Measurements from ENCODE around the gene ARMH1.

The ARMH1 gene

DNA sequence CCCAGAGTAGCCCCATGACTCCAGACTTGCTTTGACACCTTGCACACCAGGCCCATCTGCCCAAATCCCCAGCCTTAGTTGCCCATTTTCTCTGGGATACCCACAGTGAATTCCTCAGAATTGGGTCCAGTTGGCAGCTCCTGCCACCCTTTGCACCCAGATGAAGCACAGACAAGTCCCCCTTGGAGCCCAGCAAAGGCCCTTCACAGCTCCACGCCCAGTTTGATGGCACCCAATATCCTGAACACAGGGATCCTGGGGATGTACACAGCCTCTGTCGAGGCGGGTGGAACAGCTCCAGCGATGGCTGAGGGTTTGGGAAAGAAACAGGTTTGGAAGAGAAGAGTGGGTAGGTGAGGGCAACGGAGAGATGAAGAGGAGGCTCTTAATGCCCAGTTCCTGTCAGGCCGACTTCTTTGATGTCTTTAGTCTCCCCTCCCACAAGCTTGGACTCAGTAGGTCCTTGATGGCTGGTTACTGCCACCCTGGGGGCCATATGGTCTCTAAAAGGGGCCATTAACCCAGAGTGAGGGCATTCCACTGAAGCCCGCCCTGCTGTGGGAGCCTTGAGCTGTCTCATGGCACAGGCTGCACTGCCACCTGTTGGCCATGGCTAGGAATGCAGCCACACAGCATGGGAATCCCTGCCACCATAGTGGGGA is 21.9 kb upstream of the ARMH1 start:
- Mint-ChIP-seq H3K27me3 (ENCODE audit: low read depth, poor library complexity) (peaks cover 35% of the 10 kb centered on the region), H3K4me3 (no peak overlapping the region), H3K9me3 (no peaks in the 10 kb centered on the region), H3K36me3 (ENCODE audit: low read depth) (peaks cover 28% of the 10 kb centered on the region), H3K27ac (no peak overlapping the region), H3K4me1 (peaks cover 84% of the 10 kb centered on the region)
- TF ChIP-seq, protein P1, sequence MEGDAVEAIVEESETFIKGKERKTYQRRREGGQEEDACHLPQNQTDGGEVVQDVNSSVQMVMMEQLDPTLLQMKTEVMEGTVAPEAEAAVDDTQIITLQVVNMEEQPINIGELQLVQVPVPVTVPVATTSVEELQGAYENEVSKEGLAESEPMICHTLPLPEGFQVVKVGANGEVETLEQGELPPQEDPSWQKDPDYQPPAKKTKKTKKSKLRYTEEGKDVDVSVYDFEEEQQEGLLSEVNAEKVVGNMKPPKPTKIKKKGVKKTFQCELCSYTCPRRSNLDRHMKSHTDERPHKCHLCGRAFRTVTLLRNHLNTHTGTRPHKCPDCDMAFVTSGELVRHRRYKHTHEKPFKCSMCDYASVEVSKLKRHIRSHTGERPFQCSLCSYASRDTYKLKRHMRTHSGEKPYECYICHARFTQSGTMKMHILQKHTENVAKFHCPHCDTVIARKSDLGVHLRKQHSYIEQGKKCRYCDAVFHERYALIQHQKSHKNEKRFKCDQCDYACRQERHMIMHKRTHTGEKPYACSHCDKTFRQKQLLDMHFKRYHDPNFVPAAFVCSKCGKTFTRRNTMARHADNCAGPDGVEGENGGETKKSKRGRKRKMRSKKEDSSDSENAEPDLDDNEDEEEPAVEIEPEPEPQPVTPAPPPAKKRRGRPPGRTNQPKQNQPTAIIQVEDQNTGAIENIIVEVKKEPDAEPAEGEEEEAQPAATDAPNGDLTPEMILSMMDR (IDR thresholded peaks at IDR 0.05): peak; percentile 94
- peak; percentile 90 for DNase-seq

DNA sequence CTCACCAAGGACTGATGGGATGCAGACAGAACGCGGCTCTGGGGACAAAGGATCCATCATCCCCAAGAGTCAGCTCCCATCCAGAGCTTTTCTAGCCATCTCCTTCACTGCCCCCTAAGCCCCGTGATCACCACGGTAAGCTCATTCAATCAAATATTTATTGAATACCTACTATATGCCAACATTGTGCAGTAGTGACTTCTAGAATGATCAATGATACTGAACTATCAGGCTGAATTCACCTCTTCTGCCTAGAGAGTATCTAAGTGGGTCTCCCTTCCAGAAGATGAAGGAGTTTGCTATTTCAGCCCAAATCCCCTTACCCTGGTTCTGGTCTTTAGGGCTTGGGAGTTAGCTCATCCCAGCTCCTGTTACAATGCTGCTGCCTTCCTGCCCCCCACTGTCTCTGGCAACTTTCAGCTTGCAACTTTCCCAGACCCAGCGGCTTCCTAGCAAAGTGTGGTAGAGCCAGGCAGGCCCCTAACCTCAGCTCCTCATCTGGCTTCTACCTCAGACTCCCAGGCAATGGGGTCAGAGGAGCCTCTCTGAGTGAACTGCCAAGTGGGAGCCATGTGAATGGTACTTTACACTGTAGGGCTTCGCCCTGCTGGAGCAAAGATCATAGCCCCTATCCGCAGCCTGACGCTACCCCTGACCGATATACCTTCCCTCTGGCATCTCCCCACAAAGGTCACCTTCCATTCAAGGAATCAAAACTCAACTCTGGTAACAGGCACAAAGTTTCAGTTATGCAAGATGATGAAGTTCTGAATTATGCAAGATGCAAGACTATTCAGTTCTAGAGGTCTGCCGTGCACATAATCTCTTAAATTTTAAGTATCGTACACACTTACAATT is 21.2 kb upstream of the ARMH1 start:
- peaks cover 83% of the 10 kb centered on the region for H3K4me1 Mint-ChIP-seq
- DNase-seq: no peak
- H3K4me3 Mint-ChIP-seq: no peak overlapping the region
- peaks cover 35% of the 10 kb centered on the region for H3K27me3 Mint-ChIP-seq (ENCODE audit: low read depth, poor library complexity)
- H3K9me3 Mint-ChIP-seq: no peaks in the 10 kb centered on the region
- H3K27ac Mint-ChIP-seq: no peak overlapping the region
- H3K36me3 Mint-ChIP-seq (ENCODE audit: low read depth): peaks cover 27% of the 10 kb centered on the region
- TF ChIP-seq, protein P1 (IDR thresholded peaks at IDR 0.05): peak; percentile 38

DNA sequence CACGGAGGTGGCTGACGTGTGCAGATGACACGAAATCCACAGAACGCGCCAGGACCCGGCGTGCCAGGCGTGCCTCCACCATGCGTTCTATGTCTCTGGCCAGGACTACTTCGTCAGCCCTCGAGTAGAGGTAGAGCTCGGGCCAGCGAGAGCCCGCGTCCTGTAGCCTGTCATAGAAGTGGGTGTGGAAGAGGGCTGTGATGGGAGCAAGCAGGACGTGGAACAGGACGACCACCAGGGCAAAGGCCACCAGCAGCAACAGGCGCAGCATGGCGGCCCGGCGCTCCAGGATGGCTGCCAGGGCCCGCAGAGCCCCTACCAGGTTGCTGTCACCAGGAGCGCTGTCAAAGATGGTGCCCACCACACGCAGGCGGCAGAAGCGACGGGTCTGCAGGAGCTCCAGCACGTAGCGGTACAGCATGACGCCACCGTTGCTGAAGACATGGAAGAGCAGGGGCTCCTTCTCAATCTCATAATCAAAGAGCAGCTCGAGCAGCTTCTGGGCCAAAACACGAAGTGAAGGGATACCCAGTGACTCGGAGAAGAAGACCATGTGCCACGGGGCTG is 19.8 kb upstream of the ARMH1 start:
- peaks cover 16% of the 10 kb centered on the region for H3K36me3 Mint-ChIP-seq (ENCODE audit: low read depth)
- no peak overlapping the region for H3K27ac Mint-ChIP-seq
- peaks cover 72% of the 10 kb centered on the region for H3K4me1 Mint-ChIP-seq
- H3K27me3 Mint-ChIP-seq (ENCODE audit: low read depth, poor library complexity): peaks cover 33% of the 10 kb centered on the region
- DNase-seq: no peak
- H3K9me3 Mint-ChIP-seq: no peaks in the 10 kb centered on the region
- no peak overlapping the region for H3K4me3 Mint-ChIP-seq
- TF ChIP-seq, protein P1 (IDR thresholded peaks at IDR 0.05): no peak

DNA sequence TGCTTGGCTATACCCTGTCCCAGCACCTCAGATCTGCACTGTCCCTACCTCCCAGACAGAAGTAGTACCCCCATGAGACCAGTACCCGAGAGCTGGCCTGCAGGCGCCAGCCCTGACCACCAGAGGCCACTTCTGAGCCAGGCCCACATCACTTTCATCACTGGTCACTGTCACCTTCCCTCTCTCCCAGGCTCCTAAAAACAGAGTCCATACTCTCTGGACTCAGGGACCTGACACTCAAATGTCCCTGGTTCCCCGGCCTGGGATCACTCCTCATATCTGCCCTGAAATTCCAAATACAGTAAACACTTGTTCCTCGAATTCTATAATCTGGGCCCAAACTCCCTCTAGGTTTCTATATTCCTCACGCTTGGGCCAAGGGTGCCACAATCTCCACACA is 18.9 kb upstream of the ARMH1 start:
- Mint-ChIP-seq H3K4me3 (no peak overlapping the region), H3K36me3 (ENCODE audit: low read depth) (peaks cover 16% of the 10 kb centered on the region), H3K27me3 (ENCODE audit: low read depth, poor library complexity) (peaks cover 33% of the 10 kb centered on the region), H3K4me1 (peaks cover 63% of the 10 kb centered on the region), H3K9me3 (no peaks in the 10 kb centered on the region), H3K27ac (no peak overlapping the region)
- no peak for DNase-seq
- TF ChIP-seq, protein P1 (IDR thresholded peaks at IDR 0.05): peak; percentile 74

DNA sequence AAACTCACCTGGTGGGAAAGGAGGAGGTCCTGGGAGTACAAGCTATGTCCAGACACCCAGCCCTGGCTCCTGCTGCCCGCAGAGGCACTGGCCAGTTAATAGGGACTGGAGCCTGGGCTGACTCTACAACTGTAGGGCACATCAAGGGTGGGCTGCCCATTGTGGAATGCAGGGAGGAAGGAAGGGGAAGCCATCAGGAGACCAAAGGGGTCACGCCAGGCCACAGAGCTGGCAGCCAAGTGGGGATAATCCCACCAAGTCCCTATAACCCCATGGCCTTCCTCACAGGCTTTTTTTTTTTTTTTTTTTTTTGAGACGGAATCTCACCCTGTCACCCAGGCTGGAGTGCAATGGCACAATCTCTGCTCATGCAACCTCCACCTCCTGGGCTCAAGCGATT is 14.9 kb upstream of the ARMH1 start:
- peaks cover 5% of the 10 kb centered on the region for H3K36me3 Mint-ChIP-seq (ENCODE audit: low read depth)

More for the DNA sequence above, 14.9 kb upstream of the ARMH1 start:
- peaks cover 29% of the 10 kb centered on the region for H3K27me3 Mint-ChIP-seq (ENCODE audit: low read depth, poor library complexity)
- H3K4me3 Mint-ChIP-seq: no peak overlapping the region
- no peak overlapping the region for H3K27ac Mint-ChIP-seq
- no peaks in the 10 kb centered on the region for H3K9me3 Mint-ChIP-seq
- peaks cover 58% of the 10 kb centered on the region for H3K4me1 Mint-ChIP-seq
- TF ChIP-seq, protein P1 (IDR thresholded peaks at IDR 0.05): no peak
- no peak for DNase-seq

Data from nephron progenitor cell (in vitro differentiated cells).